Liver (tissue), 3 donors: ENCODE results near the gene TMEM86B.

Experiments used
- CTCF ChIP-seq: fragments of 150-350 bp; IDR thresholded peaks from 2 replicates; pipeline ENCODE4 v1.5.1; 2017; ENCODE audit warnings: improper control_type of control experiment, low read depth, low read length; ENCODE audit not compliant: missing input control
- GABPA ChIP-seq, 2 donors: IDR thresholded peaks in 1 of 2; conservative IDR thresholded peaks in 1 of 2; 2 replicates each; pipeline ENCODE4 v1.6.1; 2016; ENCODE audit warnings: antibody characterized with exemption in 2 of 2, mild to moderate bottlenecking in 1 of 2, moderate library complexity in 1 of 2
- SP1 ChIP-seq: IDR thresholded peaks from 2 replicates; pipeline ENCODE4 v1.6.1; 2018; ENCODE audit warnings: antibody characterized with exemption, mild to moderate bottlenecking
- donor health status: healthy.
- donor health status: healthy.

GRCh38 chr19:55253842-55254624, 25.5 kb upstream of the TMEM86B start:
- TF ChIP-seq CTCF (no peak), GABPA (IDR thresholded peaks at IDR 0.05 in 1 of 2, conservative IDR thresholded peaks at IDR 0.05 in 1 of 2) (no peak), SP1 (no peak)
